Heart left ventricle (tissue), 16 donors: ENCODE measurements around the gene ROPN1L. TPM values are rescaled to one million over a fixed set of nuclear protein-coding genes. Genes with fewer than 3 reads are reported as not detected.
A peak's percentile ranks its signal among the peaks of the same experiment; 100 is the strongest.

Experiments used
- ATAC-seq, 4 donors: fragments of 200-7000 bp; cut with Tn5 transposase; one replicate each; pipeline ENCODE4 v1.9.1; 2020 to 2022; ENCODE audit warnings: moderate library complexity in 4 of 4, mild to moderate bottlenecking in 3 of 4, moderate number of reproducible peaks in 1 of 4
- DNase-seq, 5 donors: peaks; one replicate each; pipeline ENCODE4 v3.0.0-alpha.2; 2020
- H3K27ac ChIP-seq, 12 donors: fragments of 200-600 bp; sonication (generic) in 4 of 12; one replicate each; pipeline versions ENCODE4 v1.5.0 to v1.8.0; 2016 to 2022; ENCODE audit warnings: mild to moderate bottlenecking in 2 of 12
- H3K27me3 ChIP-seq, 9 donors: fragments of 200-600 bp; sonication (generic) in 2 of 9; one replicate each; pipeline versions ENCODE4 v1.5.1 to v1.8.0; 2016 to 2022; ENCODE audit warnings: mild to moderate bottlenecking in 3 of 9
- H3K36me3 ChIP-seq, 9 donors: fragments of 200-600 bp; sonication (generic) in 2 of 9; one replicate each; pipeline versions ENCODE4 v1.5.0 to v1.8.0; 2018 to 2022; ENCODE audit warnings: mild to moderate bottlenecking in 2 of 9
- H3K4me1 ChIP-seq, 12 donors: fragments of 200-600 bp; sonication (generic) in 4 of 12; one replicate each; pipeline versions ENCODE4 v1.5.0 to v1.8.0; 2016 to 2022; ENCODE audit warnings: mild to moderate bottlenecking in 3 of 12
- H3K4me3 ChIP-seq, 12 donors: fragments of 200-600 bp; sonication (generic) in 4 of 12; one replicate each; pipeline versions ENCODE4 v1.5.0 to v1.8.0; 2017 to 2022; ENCODE audit warnings: mild to moderate bottlenecking in 9 of 12, moderate library complexity in 4 of 12
- H3K9me3 ChIP-seq, 12 donors: fragments of 200-600 bp; sonication (generic) in 4 of 12; one replicate each; pipeline versions ENCODE4 v1.5.0 to v1.8.0; 2016 to 2022; ENCODE audit warnings: mild to moderate bottlenecking in 1 of 12
- POLR2A ChIP-seq, 2 donors: fragments of 450-650 bp; IDR thresholded peaks; one replicate each; pipeline ENCODE4 v1.6.1; 2017; ENCODE audit warnings: antibody characterized with exemption in 2 of 2, mild to moderate bottlenecking in 2 of 2, moderate library complexity in 2 of 2
- WGBS, 4 donors: extraction: QIAGEN DNeasy Blood & Tissue Kit in 2 of 4; methylation state at CpG; one replicate each; pipeline versions ENCODE4 v1.1.5 to v1.1.7; 2013 to 2018; 5-methylcytosine and 5-hydroxymethylcytosine counted together
- intact Hi-C, 10 donors: fragments of 100-400 bp; cut with DNase I; formaldehyde crosslinking; loops; one replicate each; pipeline versions ENCODE4 v1.11.1 to v1.14.2; 2022
- polyA plus RNA-seq, 2 donors: library from polyadenylated mRNA; stranded (reverse); fragments of 200-250 nt; gene quantifications; one replicate each; pipeline ENCODE4 v1.2.3, GENCODE V29; 2013
- total RNA-seq, 9 donors: library from RNA; depleted of rRNA in 2 of 9; stranded (reverse); fragments of >200 nt in 2 of 9; fragmentation: NEBNext Ultra II Directional in 3 of 9; extraction: Animal tissue kit (Norgen Biotek cat#: 25700) in 3 of 9; gene quantifications; one replicate each; pipeline versions ENCODE4 v1.1.0 to v1.2.4, GENCODE V29; 2016 to 2023
- TF ChIP-seq, protein P1 (sequence below), 12 donors: fragments of 200-600 bp; sonication (generic) in 4 of 12; IDR thresholded peaks; one replicate each; pipeline versions ENCODE4 v1.5.0 to v1.8.0; 2018 to 2022; ENCODE audit warnings: antibody characterized with exemption in 12 of 12, mild to moderate bottlenecking in 5 of 12
- donor health status: ischemic (EF 13 %, LVEDD 7.1; RV severe dilation, severe dysfunction).
- donor health status: healthy with polysubstance abuse.
- donor health status: DM: no; HTN: yes; CAD: no.
- donor health status: DM: no; HTN: no; CAD: no.
- donor health status: ischemic (EF 25% LVEDD 6.9; RV normal size, moderate dysfunction).
- donor health status: ischemic (EF 25% LVEDD 5.7; RV mildly dilated, moderate dysfunction).
- donor health status: healthy.
- donor health status: DM: yes; HTN: yes; CAD: no.
- donor health status: ischemic (EF 35%, LVEDD 5.7; RV mildly dilated, moderate dysfunction).
- donor health status: nonischemic (EF 11% LVEDD 7.7; RV severe dilation, severe dysfunction).
- donor health status: DM: yes; HTN: yes; CAD: no.
- donor health status: PGD.
- donor health status: ischemic (EF 29% LVEDD 5.4; RV normal size, mild dysfunction).
- donor health status: nonischemic (EF 23%, LVEDD 6.1; RV moderate dilation, normal function).

Gene ROPN1L
- total and polyA plus RNA-seq, 11 donors, result 0.14 to 0.81 (median 0.46) TPM; not detected in 4

DNA sequence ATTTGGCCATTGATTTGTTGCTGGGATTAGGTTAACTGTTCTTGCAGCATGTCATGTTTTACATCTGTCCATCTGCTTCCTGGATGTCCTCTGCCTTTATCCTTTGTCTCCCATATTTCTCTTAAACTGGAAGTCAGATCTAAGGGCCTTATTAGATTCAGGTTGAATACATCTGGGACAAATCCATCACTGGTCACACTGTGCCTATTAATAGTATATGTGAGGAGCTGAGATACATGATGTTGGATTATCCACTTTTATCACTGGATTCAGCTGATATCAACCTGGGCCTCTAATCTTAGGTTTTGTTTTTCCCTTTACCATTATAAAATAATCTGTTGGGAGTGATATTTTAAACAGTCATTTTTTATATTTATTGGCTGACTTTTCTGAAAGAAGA lies 41.8 kb upstream of the ROPN1L start:
- Histone ChIP-seq H3K9me3 (no peaks in the 10 kb centered on the region), H3K4me3 (no peak overlapping the region), H3K36me3 (peaks cover 0 to 96% (median 79%) of the 10 kb centered on the region in 9 donors), H3K4me1 (peaks cover 0 to 25% (median 11%) of the 10 kb centered on the region in 12 donors), H3K27me3 (no peaks in the 10 kb centered on the region), H3K27ac (peak overlapping the region in 10 of 12 donors; percentile 4 to 68 (median 34))
- DNase-seq (no peak), ATAC-seq (peak in 2 of 4 donors; percentile 41 to 46)
- TF ChIP-seq POLR2A (IDR thresholded peaks at IDR 0.05), result no peak
- TF ChIP-seq, protein P1, sequence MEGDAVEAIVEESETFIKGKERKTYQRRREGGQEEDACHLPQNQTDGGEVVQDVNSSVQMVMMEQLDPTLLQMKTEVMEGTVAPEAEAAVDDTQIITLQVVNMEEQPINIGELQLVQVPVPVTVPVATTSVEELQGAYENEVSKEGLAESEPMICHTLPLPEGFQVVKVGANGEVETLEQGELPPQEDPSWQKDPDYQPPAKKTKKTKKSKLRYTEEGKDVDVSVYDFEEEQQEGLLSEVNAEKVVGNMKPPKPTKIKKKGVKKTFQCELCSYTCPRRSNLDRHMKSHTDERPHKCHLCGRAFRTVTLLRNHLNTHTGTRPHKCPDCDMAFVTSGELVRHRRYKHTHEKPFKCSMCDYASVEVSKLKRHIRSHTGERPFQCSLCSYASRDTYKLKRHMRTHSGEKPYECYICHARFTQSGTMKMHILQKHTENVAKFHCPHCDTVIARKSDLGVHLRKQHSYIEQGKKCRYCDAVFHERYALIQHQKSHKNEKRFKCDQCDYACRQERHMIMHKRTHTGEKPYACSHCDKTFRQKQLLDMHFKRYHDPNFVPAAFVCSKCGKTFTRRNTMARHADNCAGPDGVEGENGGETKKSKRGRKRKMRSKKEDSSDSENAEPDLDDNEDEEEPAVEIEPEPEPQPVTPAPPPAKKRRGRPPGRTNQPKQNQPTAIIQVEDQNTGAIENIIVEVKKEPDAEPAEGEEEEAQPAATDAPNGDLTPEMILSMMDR (IDR thresholded peaks at IDR 0.05), result no peak
- intact Hi-C loops, result no loop called here

DNA sequence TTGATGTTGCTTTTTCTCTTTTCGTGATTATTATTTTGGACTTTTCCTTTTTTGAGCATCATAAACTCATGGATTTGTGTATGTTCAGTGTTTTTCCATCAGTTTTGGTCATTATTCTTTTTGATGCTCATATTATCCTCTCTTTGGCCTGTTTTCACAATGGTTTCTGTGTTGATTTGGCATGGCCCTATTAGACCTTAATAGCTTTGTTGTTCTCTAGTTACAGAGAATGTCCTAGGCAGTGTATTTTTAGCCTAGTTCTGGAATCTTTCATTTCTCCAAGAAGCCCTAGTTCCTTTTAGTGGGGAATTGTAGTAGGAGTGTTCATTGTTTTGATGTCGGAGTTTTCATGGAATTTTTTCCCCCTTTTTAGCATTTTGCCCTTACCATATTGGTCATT lies 41.3 kb upstream of the ROPN1L start:
- ATAC-seq (peak; percentile 54 to 81 (median 74)), DNase-seq (no peak)
- peaks cover 0 to 25% (median 11%) of the 10 kb centered on the region in 12 donors for H3K4me1 ChIP-seq
- no peak overlapping the region for H3K4me3 ChIP-seq
- H3K27ac ChIP-seq, result peak overlapping the region in 11 of 12 donors; percentile 4 to 68 (median 34)
- WGBS, 4 donors, result 76 to 81% (median 79%) methylated on average over 2 of the region's 2 CpGs
- TF ChIP-seq POLR2A (IDR thresholded peaks at IDR 0.05), result no peak
- TF ChIP-seq, protein P1 (IDR thresholded peaks at IDR 0.05), result no peak
- peaks cover 0 to 96% (median 79%) of the 10 kb centered on the region in 9 donors for H3K36me3 ChIP-seq
- intact Hi-C loops, result no loop called here
- no peaks in the 10 kb centered on the region for H3K9me3 ChIP-seq
- H3K27me3 ChIP-seq, result no peaks in the 10 kb centered on the region

DNA sequence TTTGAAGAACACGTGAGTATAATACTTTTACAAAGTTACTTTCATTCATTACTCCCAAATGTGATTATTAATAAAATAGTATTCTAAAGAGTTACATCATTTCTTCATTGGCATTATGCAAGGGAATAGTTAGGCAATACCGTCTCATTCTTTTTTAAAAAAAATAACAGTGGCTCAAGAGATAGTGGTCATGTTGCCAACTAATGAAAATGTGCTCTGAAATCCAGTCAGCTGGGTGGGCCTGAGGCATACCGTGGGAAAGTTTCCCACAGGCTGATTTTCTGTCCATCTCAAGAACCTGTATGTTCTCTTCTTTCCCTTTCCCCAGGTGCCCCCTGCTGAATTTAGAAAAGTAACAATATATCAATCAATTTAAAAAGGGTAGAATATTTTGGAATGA lies 40.8 kb upstream of the ROPN1L start:
- 48 to 70% (median 62%) methylated on average over 3 of the region's 3 CpGs for WGBS, 4 donors
- Histone ChIP-seq H3K36me3 (peaks cover 0 to 96% (median 79%) of the 10 kb centered on the region in 9 donors), H3K27ac (peak overlapping the region in 9 of 12 donors; percentile 22 to 68 (median 34)), H3K4me3 (no peak overlapping the region), H3K9me3 (no peaks in the 10 kb centered on the region), H3K4me1 (peaks cover 0 to 25% (median 11%) of the 10 kb centered on the region in 12 donors), H3K27me3 (no peaks in the 10 kb centered on the region)
- DNase-seq, result no peak
- intact Hi-C loops, result no loop called here
- TF ChIP-seq POLR2A (IDR thresholded peaks at IDR 0.05), result no peak
- TF ChIP-seq, protein P1 (IDR thresholded peaks at IDR 0.05), result no peak
- ATAC-seq, result peak in 2 of 4 donors; percentile 49 to 51

DNA sequence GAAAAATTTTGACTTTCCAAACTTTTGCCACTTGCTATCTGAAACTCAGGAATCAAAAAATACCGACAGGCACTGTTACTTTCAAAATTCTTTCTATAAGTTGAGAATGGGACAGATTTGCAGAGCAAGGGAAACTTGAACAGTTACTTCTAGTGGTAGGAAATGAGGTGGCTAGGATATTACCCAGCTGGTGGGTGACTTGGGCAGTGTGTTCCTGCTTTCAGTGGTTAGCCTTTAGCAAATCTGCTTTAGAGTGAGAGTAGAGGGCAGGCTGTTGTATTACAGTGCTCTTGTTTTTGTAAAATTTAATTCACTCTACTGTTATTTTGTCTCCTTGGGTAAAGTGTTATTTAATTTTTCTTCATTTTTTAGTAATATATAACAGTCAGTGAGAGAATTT lies 40.2 kb upstream of the ROPN1L start:
- WGBS, 4 donors, result 77 to 88% (median 82%) methylated on average over 1 of the region's 1 CpG
- DNase-seq (no peak), ATAC-seq (peak in 2 of 4 donors; percentile 36 to 54)
- Histone ChIP-seq H3K4me1 (peaks cover 0 to 23% (median 11%) of the 10 kb centered on the region in 12 donors), H3K27ac (peak overlapping the region in 4 of 12 donors; percentile 32 to 68 (median 46)), H3K4me3 (no peak overlapping the region), H3K27me3 (no peaks in the 10 kb centered on the region), H3K9me3 (no peaks in the 10 kb centered on the region), H3K36me3 (peaks cover 0 to 96% (median 79%) of the 10 kb centered on the region in 9 donors)
- TF ChIP-seq POLR2A (IDR thresholded peaks at IDR 0.05), result no peak
- TF ChIP-seq, protein P1 (IDR thresholded peaks at IDR 0.05), result no peak
- intact Hi-C loops, result no loop called here
